Suprapubic skin (tissue), 4 donors: Measurements from ENCODE around the gene AAGAB.

ENCODE experiments used
- EP300 ChIP-seq: sonication (generic); formaldehyde crosslinking; IDR thresholded peaks from one replicate; pipeline ENCODE4 v1.6.1; 2017; ENCODE audit warnings: antibody characterized with exemption
- POLR2A ChIP-seq, 2 donors: fragments of 450-650 bp; IDR thresholded peaks; one replicate each; pipeline ENCODE4 v1.6.1; 2017; ENCODE audit warnings: antibody characterized with exemption in 2 of 2, mild to moderate bottlenecking in 2 of 2, moderate library complexity in 2 of 2
- POLR2AphosphoS5 ChIP-seq, 3 donors: sonication (generic); formaldehyde crosslinking; IDR thresholded peaks; one replicate each; pipeline ENCODE4 v1.6.1; 2017; ENCODE audit warnings: antibody characterized with exemption in 3 of 3
- TF ChIP-seq, protein P1 (sequence below), 2 donors: fragments of 200-600 bp in 1 of 2; fragments of 450-650 bp in 1 of 2; sonication (generic) in 1 of 2; IDR thresholded peaks; one replicate each; pipeline ENCODE4 v1.5.1; 2016 to 2019; ENCODE audit warnings: antibody characterized with exemption in 2 of 2, mild to moderate bottlenecking in 1 of 2, moderate library complexity in 1 of 2

DNA sequence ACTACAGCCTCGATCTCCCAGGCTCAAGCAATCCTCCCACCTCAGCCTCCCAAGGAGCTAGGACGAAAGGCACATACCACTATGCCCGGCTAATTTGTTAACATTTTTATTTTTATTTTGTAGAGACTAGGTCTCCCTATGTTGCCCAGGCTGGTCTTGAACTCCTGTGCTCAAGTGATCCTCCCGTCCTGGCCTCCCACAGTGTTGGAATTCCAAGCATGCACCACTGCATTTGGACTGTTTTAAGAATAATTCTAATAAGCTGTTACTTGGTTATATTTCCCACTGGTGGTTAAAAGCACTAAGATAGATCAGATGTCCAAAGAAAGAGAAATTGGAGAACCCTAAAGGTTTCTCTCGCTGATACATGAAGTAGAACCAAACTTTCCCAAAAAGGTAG is 3.1 kb downstream of the AAGAB start:
- TF ChIP-seq, protein P1, sequence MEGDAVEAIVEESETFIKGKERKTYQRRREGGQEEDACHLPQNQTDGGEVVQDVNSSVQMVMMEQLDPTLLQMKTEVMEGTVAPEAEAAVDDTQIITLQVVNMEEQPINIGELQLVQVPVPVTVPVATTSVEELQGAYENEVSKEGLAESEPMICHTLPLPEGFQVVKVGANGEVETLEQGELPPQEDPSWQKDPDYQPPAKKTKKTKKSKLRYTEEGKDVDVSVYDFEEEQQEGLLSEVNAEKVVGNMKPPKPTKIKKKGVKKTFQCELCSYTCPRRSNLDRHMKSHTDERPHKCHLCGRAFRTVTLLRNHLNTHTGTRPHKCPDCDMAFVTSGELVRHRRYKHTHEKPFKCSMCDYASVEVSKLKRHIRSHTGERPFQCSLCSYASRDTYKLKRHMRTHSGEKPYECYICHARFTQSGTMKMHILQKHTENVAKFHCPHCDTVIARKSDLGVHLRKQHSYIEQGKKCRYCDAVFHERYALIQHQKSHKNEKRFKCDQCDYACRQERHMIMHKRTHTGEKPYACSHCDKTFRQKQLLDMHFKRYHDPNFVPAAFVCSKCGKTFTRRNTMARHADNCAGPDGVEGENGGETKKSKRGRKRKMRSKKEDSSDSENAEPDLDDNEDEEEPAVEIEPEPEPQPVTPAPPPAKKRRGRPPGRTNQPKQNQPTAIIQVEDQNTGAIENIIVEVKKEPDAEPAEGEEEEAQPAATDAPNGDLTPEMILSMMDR (IDR thresholded peaks at IDR 0.05) = no peak
- TF ChIP-seq POLR2A (IDR thresholded peaks at IDR 0.05) (no peak), EP300 (no peak), POLR2AphosphoS5 (IDR thresholded peaks at IDR 0.05) (no peak)
